Left lung (tissue), 10 donors: ENCODE measurements around the gene NFX1. TPM values are rescaled to one million over a fixed set of nuclear protein-coding genes. Genes with fewer than 3 reads are reported as not detected.

Experiments used
- ATAC-seq: fragments of 200-7000 bp; cut with Tn5 transposase; one replicate; pipeline ENCODE4 v1.9.1; 2020; ENCODE audit warnings: moderate library complexity
- DNase-seq, 4 donors: peaks; one replicate each; pipeline ENCODE4 v3.0.0-alpha.2; 2013 to 2020
- H3K27ac ChIP-seq, 2 donors: fragments of 200-600 bp; sonication (generic) in 1 of 2; one replicate each; pipeline versions ENCODE4 v1.5.0 to v1.8.0; 2020 to 2021
- H3K27me3 ChIP-seq, 2 donors: fragments of 200-600 bp; sonication (generic) in 1 of 2; one replicate each; pipeline versions ENCODE4 v1.5.0 to v1.8.0; 2020 to 2021
- H3K36me3 ChIP-seq, 2 donors: fragments of 200-600 bp; sonication (generic) in 1 of 2; one replicate each; pipeline versions ENCODE4 v1.5.0 to v1.8.0; 2020 to 2021
- H3K4me1 ChIP-seq, 2 donors: fragments of 200-600 bp; one replicate each; pipeline ENCODE4 v1.8.0; 2021
- H3K4me3 ChIP-seq, 2 donors: fragments of 200-600 bp; sonication (generic) in 1 of 2; one replicate each; pipeline versions ENCODE4 v1.5.0 to v1.8.0; 2020 to 2021; ENCODE audit warnings: mild to moderate bottlenecking in 1 of 2
- H3K9me3 ChIP-seq, 2 donors: fragments of 200-600 bp; sonication (generic) in 1 of 2; one replicate each; pipeline versions ENCODE4 v1.5.0 to v1.8.0; 2020 to 2021
- CTCF ChIP-seq, 2 donors: fragments of 200-600 bp; sonication (generic) in 1 of 2; IDR thresholded peaks; one replicate each; pipeline versions ENCODE4 v1.5.0 to v1.8.0; 2021; ENCODE audit warnings: antibody characterized with exemption in 2 of 2
- intact Hi-C, 2 donors: fragments of 100-400 bp; cut with DNase I; formaldehyde crosslinking; loops; one replicate each; pipeline versions ENCODE4 v1.11.2 to v1.14.2; 2022
- polyA plus RNA-seq, 6 donors: library from polyadenylated mRNA; unstranded; fragments of 120-200 nt; gene quantifications; one replicate each; pipeline ENCODE4 v1.2.1, GENCODE V29; 2013; ENCODE audit not compliant: insufficient read length in 6 of 6
- total RNA-seq, 2 donors: library from RNA; stranded (reverse); fragmentation: NEBNext Ultra II Directional; extraction: Animal tissue kit (Norgen Biotek cat#: 25700); gene quantifications; one replicate each; pipeline ENCODE4 v1.2.1, GENCODE V29; 2021
- donor health status: DM: no; HTN: yes; CAD: no.
- donor health status: DM: no; HTN: no; CAD: no.

NFX1 gene
- total and polyA plus RNA-seq, 8 donors, result 32.0 to 43.2 (median 38.4) TPM

GRCh38 chr9:33265211-33265865, 25.0 kb upstream of the NFX1 start:
- ATAC-seq (no peak), DNase-seq (peak in 1 of 4 donors; percentile 28)
- no peak for TF ChIP-seq CTCF (IDR thresholded peaks at IDR 0.05)
- peak overlapping the region; percentile 58 to 96 for H3K4me3 ChIP-seq
- peaks cover 11 to 44% of the 10 kb centered on the region in 2 donors for H3K4me1 ChIP-seq
- no peaks in the 10 kb centered on the region for H3K27me3 ChIP-seq
- H3K27ac ChIP-seq, result peak overlapping the region; percentile 80 to 95
- peaks cover 0 to 68% of the 10 kb centered on the region in 2 donors for H3K36me3 ChIP-seq
- intact Hi-C loops, result no loop called here
- H3K9me3 ChIP-seq, result no peaks in the 10 kb centered on the region

- TF ChIP-seq CTCF (IDR thresholded peaks at IDR 0.05), result no peak
- intact Hi-C loops, result no loop called here
Observed at GRCh38 chr9:33267151-33267767, 23.1 kb upstream of the NFX1 start.

GRCh38 chr9:33270146-33270545, 20.2 kb upstream of the NFX1 start:
- peaks cover 4 to 26% of the 10 kb centered on the region in 2 donors for H3K4me1 ChIP-seq
- no peak overlapping the region for H3K27ac ChIP-seq
- H3K36me3 ChIP-seq, result peaks cover 0 to 92% of the 10 kb centered on the region in 2 donors
- intact Hi-C loops, result no loop called here
- DNase-seq, result no peak
- H3K4me3 ChIP-seq, result no peak overlapping the region
- ATAC-seq, result no peak
- TF ChIP-seq CTCF (IDR thresholded peaks at IDR 0.05), result no peak
- H3K9me3 ChIP-seq, result no peaks in the 10 kb centered on the region
- no peaks in the 10 kb centered on the region for H3K27me3 ChIP-seq

More at GRCh38 chr9:33267151-33267767, 23.1 kb upstream of the NFX1 start:
- Histone ChIP-seq H3K36me3 (peaks cover 0 to 68% of the 10 kb centered on the region in 2 donors), H3K4me1 (peaks cover 11 to 39% of the 10 kb centered on the region in 2 donors), H3K27me3 (no peaks in the 10 kb centered on the region), H3K27ac (no peak overlapping the region), H3K9me3 (no peaks in the 10 kb centered on the region), H3K4me3 (no peak overlapping the region)
- DNase-seq (no peak), ATAC-seq (no peak)

- Histone ChIP-seq H3K27ac (no peak overlapping the region), H3K36me3 (peaks cover 0 to 99% of the 10 kb centered on the region in 2 donors), H3K27me3 (no peaks in the 10 kb centered on the region), H3K4me1 (peaks cover 0 to 7% of the 10 kb centered on the region in 2 donors), H3K9me3 (no peaks in the 10 kb centered on the region), H3K4me3 (no peak overlapping the region)
- ATAC-seq (no peak), DNase-seq (no peak)
- intact Hi-C loops, result no loop called here
- no peak for TF ChIP-seq CTCF (IDR thresholded peaks at IDR 0.05)
Observed at GRCh38 chr9:33272061-33272460, 18.3 kb upstream of the NFX1 start.

- no peaks in the 10 kb centered on the region for H3K27me3 ChIP-seq
- no peak overlapping the region for H3K4me3 ChIP-seq
- H3K4me1 ChIP-seq, result no peaks in the 10 kb centered on the region
- intact Hi-C loops, result no loop called here
- no peak for TF ChIP-seq CTCF (IDR thresholded peaks at IDR 0.05)
- peaks cover 0 to 99% of the 10 kb centered on the region in 2 donors for H3K36me3 ChIP-seq
- no peaks in the 10 kb centered on the region for H3K9me3 ChIP-seq
- DNase-seq (no peak), ATAC-seq (no peak)
- no peak overlapping the region for H3K27ac ChIP-seq
Observed at GRCh38 chr9:33273266-33273971, 16.9 kb upstream of the NFX1 start.
